C1 segment of cervical spinal cord (tissue), 14 donors: Measurements from ENCODE around the gene KLHL21.

Experiments used
- DNase-seq, 14 donors: peaks; one replicate each; lab custom pipeline; 2025; lab: John Stamatoyannopoulos, UW

Gene KLHL21

GRCh38 chr1:6625584-6626149, 23.0 kb upstream of the KLHL21 start:
- peak in 2 of 14 donors; percentile 42 to 49 for DNase-seq

- DNase-seq: peak in 13 of 14 donors; percentile 35 to 87 (median 77)
Observed at GRCh38 chr1:6624710-6625583, 22.3 kb upstream of the KLHL21 start, which contains the start of gene THAP3. TSS of gene THAP3 (plus strand) at chr1:6624868. CDS start at chr1:6625219, 351 bp downstream.

GRCh38 chr1:6623269-6623965, 20.7 kb upstream of the KLHL21 start:
- no peak for DNase-seq

GRCh38 chr1:6622396-6623152, 19.9 kb upstream of the KLHL21 start:
- no peak for DNase-seq

- no peak for DNase-seq
Observed at GRCh38 chr1:6621429-6622391, 19.0 kb upstream of the KLHL21 start.

- DNase-seq: no peak
Observed at GRCh38 chr1:6619045-6619444, 16.4 kb upstream of the KLHL21 start.

- DNase-seq: peak in 2 of 14 donors; percentile 48 to 50
Observed at GRCh38 chr1:6614929-6615785, 12.5 kb upstream of the KLHL21 start.

- peak in 4 of 14 donors; percentile 22 to 67 (median 58) for DNase-seq
Observed at GRCh38 chr1:6614019-6614928, 11.6 kb upstream of the KLHL21 start.

- peak; percentile 96 to 100 (median 99) for DNase-seq
Observed at GRCh38 chr1:6613361-6614018, 10.8 kb upstream of the KLHL21 start, which contains the start of gene PHF13. TSS of gene PHF13 (plus strand) at chr1:6613731. CDS start at chr1:6614067, 336 bp downstream.

GRCh38 chr1:6612641-6613360, 10.1 kb upstream of the KLHL21 start:
- peak in 5 of 14 donors; percentile 54 to 84 (median 80) for DNase-seq

GRCh38 chr1:6603915-6604558, 1.4 kb upstream of the KLHL21 start:
- DNase-seq: peak in 11 of 14 donors; percentile 48 to 79 (median 68)

- DNase-seq: peak in 10 of 14 donors; percentile 66 to 95 (median 89)
Observed at GRCh38 chr1:6603238-6603914, 707 bp upstream of the KLHL21 start.

GRCh38 chr1:6601923-6602668, 573 bp downstream of the KLHL21 start:
- DNase-seq: peak in 6 of 14 donors; percentile 38 to 79 (median 64)

- DNase-seq: peak in 12 of 14 donors; percentile 60 to 84 (median 70)
Observed at GRCh38 chr1:6601049-6601922, 1.4 kb downstream of the KLHL21 start.
